HG03103 (cell line): ENCODE results near the gene STX8.
"Not testable (repeated sequence)": the region's sequence is repeated elsewhere in the genome, so short reads cannot be mapped to it uniquely, and the experiment has no call there.

Source experiments
- ATAC-seq: cut with Tn5 transposase; IDR thresholded peaks from one replicate; pipeline ENCODE4 v1.9.1; 2021; ENCODE audit warnings: low read depth; ENCODE audit not compliant: unreplicated experiment

STX8 gene

DNA sequence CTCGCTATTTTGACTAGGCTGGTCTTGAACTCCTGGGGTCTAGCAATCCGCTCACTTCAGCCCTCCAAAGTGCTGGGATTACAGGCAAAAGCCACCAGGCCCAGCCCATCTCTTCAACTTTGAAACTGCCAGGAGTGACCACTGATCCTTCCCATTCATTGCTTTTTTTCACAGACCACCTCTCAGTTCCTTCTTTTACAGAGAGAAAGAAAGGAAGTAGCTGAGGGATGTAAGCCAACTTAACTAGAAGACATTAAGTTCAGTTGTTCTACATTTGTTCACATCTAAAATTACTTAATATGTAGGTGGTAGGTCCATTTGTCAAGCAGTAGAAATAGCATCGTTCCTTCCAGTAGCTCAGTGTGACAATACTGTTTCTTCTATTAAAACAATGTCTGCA is 219.8 kb downstream of the STX8 start:
- no peak for ATAC-seq

DNA sequence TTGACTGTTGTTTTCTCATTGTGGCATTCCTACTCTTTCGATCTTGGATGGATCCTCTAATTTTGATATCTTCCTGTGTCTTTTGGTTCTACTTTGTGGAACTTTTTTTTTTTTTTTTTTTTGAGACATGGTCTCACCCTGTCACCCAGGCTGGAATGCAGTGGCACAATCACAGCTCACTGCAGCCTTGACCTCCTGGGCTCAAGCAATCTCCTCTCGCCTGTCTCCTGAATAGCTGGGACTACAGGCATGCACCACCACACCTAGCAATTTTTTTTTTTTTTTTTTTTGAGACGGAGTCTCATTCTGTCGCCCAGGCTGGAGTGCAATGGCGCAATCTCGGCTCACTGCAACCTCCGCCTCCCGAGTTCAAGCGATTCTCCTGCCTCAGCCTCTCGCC is 220.4 kb downstream of the STX8 start:
- not testable (repeated sequence) for ATAC-seq

DNA sequence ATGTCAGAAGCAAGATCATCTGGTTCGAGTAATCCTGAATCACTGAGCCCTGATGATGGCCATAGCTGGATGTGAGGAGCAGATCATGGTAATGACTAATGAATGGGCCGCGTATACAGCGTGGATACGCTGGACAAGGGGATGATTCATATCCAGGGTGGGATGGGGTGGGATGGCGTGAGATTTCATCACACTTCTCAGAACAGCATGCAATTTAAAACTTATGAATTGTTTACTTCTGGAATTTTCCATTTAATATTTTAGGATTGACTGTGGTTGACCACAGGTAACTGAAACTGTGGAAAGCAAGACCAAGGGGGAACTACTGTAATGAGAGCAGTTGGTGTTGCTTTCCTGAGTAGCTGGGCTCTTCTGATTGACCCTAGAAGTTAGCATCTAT is 225.5 kb downstream of the STX8 start:
- no peak for ATAC-seq

DNA sequence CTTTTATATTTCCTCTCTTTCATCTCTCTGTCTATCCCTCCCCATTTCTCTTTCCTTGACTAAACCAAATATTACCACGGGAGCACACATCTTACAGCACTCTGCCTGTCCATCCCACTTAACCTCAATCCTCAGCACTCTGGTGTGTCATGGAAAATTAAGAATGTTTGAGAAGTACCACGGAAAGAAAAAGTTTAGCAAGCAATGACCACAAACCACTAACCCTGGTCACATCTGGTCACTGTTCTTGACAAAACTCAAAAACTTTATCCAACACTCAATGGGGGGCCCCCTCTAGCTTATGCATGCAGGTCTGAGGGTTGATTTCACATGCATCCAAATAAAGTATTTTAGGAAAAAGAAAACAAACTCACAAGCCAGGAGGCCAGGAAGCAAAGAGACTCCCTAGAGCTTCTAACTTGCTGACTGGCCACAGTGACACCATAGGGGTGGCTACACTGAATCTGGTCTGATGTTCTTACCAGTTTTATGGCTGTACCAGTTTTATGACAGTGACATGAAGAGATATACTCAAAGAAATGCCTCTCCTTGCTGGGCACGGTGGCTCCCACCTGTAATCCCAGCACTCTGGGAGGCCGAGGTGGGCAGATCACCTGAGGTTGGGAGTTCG is 229.2 kb downstream of the STX8 start:
- no peak for ATAC-seq

GRCh38 chr17:9343516-9343915 is 232.1 kb downstream of the STX8 start:
- no peak for ATAC-seq

- ATAC-seq, result no peak
Observed at GRCh38 chr17:9342225-9342624, 233.4 kb downstream of the STX8 start.

DNA sequence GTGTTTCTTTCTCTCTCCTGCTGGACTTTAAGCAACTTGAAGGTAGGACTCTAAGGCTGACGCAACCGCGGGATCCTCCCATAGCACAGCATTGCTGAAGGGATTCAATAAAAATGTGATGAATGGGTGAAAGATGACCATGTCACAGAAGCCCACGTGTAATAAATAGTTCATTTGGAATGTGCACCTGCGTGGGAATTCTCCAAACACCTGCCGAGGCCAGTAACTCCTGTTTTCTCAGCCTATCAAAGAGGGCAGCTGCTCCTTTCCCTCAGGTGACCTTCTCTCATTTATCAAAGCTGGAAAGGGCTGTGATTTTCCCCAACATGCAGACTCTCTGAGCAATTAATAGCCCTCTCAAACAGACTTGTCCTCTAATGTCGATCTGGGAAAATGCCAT is 235.7 kb downstream of the STX8 start:
- no peak for ATAC-seq

GRCh38 chr17:9339482-9339881 is 236.1 kb downstream of the STX8 start:
- not testable (repeated sequence) for ATAC-seq

DNA sequence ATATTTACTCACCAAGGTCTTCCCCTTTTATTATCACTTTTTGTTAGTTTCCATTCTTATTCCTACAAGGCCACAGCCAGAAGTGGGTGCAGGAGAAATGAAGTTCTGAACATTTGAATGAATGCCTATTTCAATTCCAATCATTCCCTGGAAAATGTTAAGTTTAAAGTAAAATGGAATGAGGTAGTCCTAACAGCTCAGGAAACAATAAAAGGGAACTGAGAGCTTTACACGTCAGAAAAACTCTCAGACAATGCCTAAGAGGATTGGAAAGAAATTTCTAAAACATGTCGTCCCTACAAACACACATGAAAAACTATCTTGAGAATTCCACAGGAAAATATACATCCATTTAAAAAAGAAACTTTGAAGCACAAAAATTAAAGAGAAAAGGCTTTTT is 238.8 kb downstream of the STX8 start:
- no peak for ATAC-seq

GRCh38 chr17:9334536-9335446 is 240.8 kb downstream of the STX8 start:
- ATAC-seq, result no peak

DNA sequence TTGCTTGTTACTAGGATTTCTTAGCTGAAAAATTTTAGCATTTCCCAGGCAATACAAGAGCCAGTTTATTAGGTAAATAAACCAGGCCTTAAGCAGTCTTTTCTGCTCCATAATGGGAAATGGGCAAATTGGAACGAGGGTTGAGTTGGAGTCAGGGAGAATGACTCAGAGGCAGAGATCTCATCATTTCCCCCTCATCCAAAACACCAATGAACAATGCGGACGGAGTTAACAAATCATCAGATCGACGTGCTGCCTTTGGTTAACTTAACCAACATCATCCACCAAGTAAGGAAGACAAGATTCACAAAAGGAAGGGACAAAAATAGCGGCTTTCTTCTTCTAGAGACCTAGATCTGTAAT is 243.5 kb downstream of the STX8 start:
- ATAC-seq, result no peak

GRCh38 chr17:9331279-9332131 is 244.1 kb downstream of the STX8 start:
- ATAC-seq, result no peak

DNA sequence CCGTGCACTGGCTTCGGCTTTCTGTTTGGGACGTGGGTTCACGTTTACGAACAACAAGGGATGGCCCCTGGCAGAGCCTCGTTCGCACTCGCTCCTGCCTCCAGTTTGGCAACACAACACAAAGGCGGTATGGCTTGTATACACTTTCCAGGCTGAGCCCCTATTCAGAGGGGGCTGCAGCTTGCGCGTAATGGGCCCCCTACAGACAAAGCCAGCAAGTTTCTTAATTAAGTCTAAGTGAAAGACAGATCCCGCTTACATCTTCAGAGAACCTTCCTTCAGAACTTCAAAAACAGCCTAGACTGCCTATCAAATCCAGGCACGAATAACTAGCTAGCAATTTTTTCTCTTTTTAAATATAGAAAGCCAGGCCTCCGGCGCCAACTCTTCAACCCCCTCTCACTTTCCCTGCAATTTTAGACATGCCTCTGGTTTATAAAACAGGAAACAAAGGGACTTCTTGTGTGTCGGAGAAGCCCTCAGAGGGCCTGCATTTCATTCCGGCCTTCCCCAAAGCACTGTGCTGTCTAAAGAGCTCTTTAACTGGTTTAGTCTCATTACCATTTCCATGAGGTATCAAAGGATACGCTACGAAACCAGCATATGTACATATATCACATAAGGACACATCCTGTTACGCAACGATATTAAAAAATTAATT is 244.9 kb downstream of the STX8 start:
- no peak for ATAC-seq

GRCh38 chr17:9330141-9330540 is 245.5 kb downstream of the STX8 start:
- no peak for ATAC-seq

GRCh38 chr17:9329251-9329921 is 246.2 kb downstream of the STX8 start:
- no peak for ATAC-seq

GRCh38 chr17:9324864-9325263 is 250.8 kb downstream of the STX8 start:
- no peak for ATAC-seq

GRCh38 chr17:9322326-9322725 is 253.3 kb downstream of the STX8 start:
- ATAC-seq, result no peak

DNA sequence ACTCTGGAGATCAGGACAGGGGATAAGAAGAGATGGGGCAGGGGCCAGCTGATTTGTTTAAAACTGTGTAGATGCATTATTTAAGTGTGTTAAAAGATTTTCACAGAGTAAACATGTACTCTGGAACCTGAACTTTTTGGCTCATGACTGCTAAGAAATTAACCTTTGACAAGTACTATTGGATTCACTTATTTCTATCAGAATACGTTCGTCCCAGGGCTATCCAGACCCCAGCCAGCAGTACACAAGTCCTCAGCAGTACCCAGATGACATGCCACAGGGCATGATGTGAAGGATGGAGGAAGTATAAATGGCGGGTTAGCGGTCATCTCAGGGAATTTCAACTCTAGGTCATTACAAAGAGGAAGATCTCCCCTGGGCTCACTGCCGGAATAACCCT is 253.7 kb downstream of the STX8 start:
- no peak for ATAC-seq

DNA sequence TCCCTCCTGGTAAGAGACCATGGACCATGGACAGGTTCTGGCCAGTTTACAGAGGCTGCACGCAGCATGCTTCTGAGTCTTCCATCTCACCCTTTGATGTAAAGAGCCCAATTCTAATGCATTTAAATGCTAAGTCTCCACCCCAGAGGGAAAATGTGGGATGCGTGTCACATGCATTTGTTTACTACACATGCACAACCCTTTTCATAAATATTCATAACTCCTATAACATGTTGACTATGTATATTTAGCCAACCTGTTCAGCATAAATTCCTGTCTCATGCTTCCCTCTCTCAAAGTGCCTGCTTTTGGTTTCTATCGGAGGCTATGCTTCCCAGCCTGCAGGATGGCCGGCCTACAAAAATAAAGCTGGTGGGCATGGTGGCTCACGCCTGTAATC is 260.3 kb downstream of the STX8 start:
- ATAC-seq, result no peak

- ATAC-seq, result no peak
Observed at GRCh38 chr17:9313346-9313745, 262.3 kb downstream of the STX8 start.
